ENCODE results near the gene MRPL49.

- TF ChIP-seq, protein P1, sequence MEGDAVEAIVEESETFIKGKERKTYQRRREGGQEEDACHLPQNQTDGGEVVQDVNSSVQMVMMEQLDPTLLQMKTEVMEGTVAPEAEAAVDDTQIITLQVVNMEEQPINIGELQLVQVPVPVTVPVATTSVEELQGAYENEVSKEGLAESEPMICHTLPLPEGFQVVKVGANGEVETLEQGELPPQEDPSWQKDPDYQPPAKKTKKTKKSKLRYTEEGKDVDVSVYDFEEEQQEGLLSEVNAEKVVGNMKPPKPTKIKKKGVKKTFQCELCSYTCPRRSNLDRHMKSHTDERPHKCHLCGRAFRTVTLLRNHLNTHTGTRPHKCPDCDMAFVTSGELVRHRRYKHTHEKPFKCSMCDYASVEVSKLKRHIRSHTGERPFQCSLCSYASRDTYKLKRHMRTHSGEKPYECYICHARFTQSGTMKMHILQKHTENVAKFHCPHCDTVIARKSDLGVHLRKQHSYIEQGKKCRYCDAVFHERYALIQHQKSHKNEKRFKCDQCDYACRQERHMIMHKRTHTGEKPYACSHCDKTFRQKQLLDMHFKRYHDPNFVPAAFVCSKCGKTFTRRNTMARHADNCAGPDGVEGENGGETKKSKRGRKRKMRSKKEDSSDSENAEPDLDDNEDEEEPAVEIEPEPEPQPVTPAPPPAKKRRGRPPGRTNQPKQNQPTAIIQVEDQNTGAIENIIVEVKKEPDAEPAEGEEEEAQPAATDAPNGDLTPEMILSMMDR (IDR thresholded peaks at IDR 0.05), result peak in 1 of 6 experiments; percentile 36
- no peak for TF ChIP-seq POLR2A (IDR thresholded peaks at IDR 0.05)
Observed at GRCh38 chr11:65100674-65101350, 21.3 kb upstream of the MRPL49 start.
